ENCODE measurements around the gene RIMBP2. TPM values are rescaled to one million over a fixed set of nuclear protein-coding genes. Genes with fewer than 3 reads are reported as not detected.

The RIMBP2 gene
- total and polyA plus RNA-seq, 2 donors (not counting 1 experiment from before 2014, with no cell fraction given) = 0.17 TPM; not detected in 1

DNA sequence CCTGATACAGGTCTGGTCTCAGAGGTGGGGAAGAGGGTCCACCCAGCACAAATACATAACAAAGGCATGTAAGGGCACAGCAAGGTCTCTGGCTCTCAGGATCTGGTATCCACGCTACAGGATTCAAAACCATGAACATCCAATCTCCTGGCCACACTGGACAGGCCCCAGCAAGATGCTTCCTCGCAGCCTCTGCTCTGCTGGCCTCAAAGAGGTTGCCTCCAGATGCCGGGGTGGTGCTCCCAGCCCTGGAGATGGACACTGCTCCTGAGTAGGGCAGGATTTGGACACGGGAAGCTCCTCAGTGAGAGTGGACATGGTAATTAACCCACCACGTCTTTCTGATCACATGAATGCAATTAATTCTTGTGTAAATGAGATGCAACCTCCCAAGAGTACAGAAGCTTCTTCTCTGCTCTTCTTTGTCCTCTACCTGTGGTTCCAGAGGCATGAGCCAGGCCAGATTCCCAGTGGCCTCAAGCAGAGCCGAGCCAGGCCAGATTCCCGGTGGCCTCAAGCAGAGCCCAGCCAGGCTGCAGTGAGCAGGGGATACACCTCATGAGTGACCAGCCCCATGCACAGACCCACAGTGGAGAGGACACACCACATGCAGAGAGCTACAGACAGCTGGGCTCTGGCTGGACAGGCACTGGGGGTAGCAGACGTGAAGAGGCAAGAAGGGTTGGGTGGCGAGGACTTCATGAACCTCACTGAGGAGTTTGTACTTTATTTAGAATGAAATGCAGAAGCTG lies 192.1 kb downstream of the RIMBP2 start:
- no peak for TF ChIP-seq EZH2 (IDR thresholded peaks at IDR 0.05; ENCODE audit: low read length, missing control alignments)
- TF ChIP-seq, protein P1, sequence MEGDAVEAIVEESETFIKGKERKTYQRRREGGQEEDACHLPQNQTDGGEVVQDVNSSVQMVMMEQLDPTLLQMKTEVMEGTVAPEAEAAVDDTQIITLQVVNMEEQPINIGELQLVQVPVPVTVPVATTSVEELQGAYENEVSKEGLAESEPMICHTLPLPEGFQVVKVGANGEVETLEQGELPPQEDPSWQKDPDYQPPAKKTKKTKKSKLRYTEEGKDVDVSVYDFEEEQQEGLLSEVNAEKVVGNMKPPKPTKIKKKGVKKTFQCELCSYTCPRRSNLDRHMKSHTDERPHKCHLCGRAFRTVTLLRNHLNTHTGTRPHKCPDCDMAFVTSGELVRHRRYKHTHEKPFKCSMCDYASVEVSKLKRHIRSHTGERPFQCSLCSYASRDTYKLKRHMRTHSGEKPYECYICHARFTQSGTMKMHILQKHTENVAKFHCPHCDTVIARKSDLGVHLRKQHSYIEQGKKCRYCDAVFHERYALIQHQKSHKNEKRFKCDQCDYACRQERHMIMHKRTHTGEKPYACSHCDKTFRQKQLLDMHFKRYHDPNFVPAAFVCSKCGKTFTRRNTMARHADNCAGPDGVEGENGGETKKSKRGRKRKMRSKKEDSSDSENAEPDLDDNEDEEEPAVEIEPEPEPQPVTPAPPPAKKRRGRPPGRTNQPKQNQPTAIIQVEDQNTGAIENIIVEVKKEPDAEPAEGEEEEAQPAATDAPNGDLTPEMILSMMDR (conservative IDR thresholded peaks at IDR 0.05 in 1 of 2, IDR thresholded peaks at IDR 0.05 in 1 of 2; ENCODE audit: low read depth in 1 of 2, low read length in 2 of 2) = no peak
- Histone ChIP-seq H3K36me3 (ENCODE audit: control insufficient read depth, insufficient read depth, low read length) (no peaks in the 10 kb centered on the region), H3K4me2 (ENCODE audit: extremely low read depth, insufficient read depth, low read length) (no peak overlapping the region), H4K20me1 (ENCODE audit: control insufficient read depth, extremely low read depth, insufficient read depth, low read length) (no peaks in the 10 kb centered on the region), H3K4me1 (ENCODE audit: control insufficient read depth, extremely low read depth, insufficient read depth, low read length) (no peaks in the 10 kb centered on the region), H3K9ac (ENCODE audit: insufficient read depth, low read length) (no peak overlapping the region), H3K9me3 (ENCODE audit: control insufficient read depth, insufficient read depth, low read depth, low read length) (no peaks in the 10 kb centered on the region), H2AFZ (ENCODE audit: low read length) (no peak overlapping the region), H3K4me3 (replicated peaks in 1 of 4; ENCODE audit: control extremely low read depth in 1 of 4, insufficient read depth in 1 of 4, low read depth in 3 of 4, low read length in 4 of 4) (no peak overlapping the region), H3K27ac (ENCODE audit: insufficient read depth, low read length) (no peak overlapping the region), H3K79me2 (ENCODE audit: control insufficient read depth, insufficient read depth, low read length) (no peaks in the 10 kb centered on the region), H3K27me3 (ENCODE audit: control insufficient read depth, insufficient read depth, low read length) (no peaks in the 10 kb centered on the region)
- DNase-seq (ENCODE audit: low read depth in 2 of 2) = no peak

DNA sequence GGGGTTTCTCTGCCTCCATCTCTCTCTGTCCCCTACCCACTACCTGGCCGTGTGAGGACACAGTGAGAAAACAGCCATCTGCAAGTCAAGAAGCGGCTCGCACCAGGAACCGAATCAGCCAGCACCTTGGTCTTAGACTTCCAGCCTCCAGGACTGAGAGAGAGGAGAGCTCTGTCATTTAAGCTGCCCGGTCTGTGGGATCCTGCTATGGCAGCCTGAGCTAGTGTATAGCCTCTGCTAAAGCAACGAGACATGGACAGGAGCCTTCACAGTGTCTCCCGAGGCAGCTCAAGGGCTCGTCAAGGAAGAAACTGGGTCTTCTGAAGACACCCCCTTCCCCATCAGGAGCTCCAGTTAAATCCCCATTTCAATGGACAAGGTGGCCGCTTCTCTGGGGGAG lies 192.9 kb downstream of the RIMBP2 start:
- no peaks in the 10 kb centered on the region for H3K36me3 ChIP-seq (ENCODE audit: control insufficient read depth, insufficient read depth, low read length)
- no peak overlapping the region for H3K9ac ChIP-seq (ENCODE audit: insufficient read depth, low read length)
- TF ChIP-seq EZH2 (IDR thresholded peaks at IDR 0.05; ENCODE audit: low read length, missing control alignments) = no peak
- TF ChIP-seq, protein P1 (conservative IDR thresholded peaks at IDR 0.05 in 1 of 2, IDR thresholded peaks at IDR 0.05 in 1 of 2; ENCODE audit: low read depth in 1 of 2, low read length in 2 of 2) = no peak
- no peak overlapping the region for H3K4me3 ChIP-seq (replicated peaks in 1 of 4; ENCODE audit: control extremely low read depth in 1 of 4, insufficient read depth in 1 of 4, low read depth in 3 of 4, low read length in 4 of 4)
- no peak overlapping the region for H3K4me2 ChIP-seq (ENCODE audit: extremely low read depth, insufficient read depth, low read length)
- H2AFZ ChIP-seq (ENCODE audit: low read length) = no peak overlapping the region
- H3K79me2 ChIP-seq (ENCODE audit: control insufficient read depth, insufficient read depth, low read length) = no peaks in the 10 kb centered on the region
- no peaks in the 10 kb centered on the region for H3K4me1 ChIP-seq (ENCODE audit: control insufficient read depth, extremely low read depth, insufficient read depth, low read length)
- no peaks in the 10 kb centered on the region for H3K27me3 ChIP-seq (ENCODE audit: control insufficient read depth, insufficient read depth, low read length)
- no peak for DNase-seq (ENCODE audit: low read depth in 2 of 2)
- H4K20me1 ChIP-seq (ENCODE audit: control insufficient read depth, extremely low read depth, insufficient read depth, low read length) = no peaks in the 10 kb centered on the region
- H3K27ac ChIP-seq (ENCODE audit: insufficient read depth, low read length) = no peak overlapping the region
- no peaks in the 10 kb centered on the region for H3K9me3 ChIP-seq (ENCODE audit: control insufficient read depth, insufficient read depth, low read depth, low read length)

DNA sequence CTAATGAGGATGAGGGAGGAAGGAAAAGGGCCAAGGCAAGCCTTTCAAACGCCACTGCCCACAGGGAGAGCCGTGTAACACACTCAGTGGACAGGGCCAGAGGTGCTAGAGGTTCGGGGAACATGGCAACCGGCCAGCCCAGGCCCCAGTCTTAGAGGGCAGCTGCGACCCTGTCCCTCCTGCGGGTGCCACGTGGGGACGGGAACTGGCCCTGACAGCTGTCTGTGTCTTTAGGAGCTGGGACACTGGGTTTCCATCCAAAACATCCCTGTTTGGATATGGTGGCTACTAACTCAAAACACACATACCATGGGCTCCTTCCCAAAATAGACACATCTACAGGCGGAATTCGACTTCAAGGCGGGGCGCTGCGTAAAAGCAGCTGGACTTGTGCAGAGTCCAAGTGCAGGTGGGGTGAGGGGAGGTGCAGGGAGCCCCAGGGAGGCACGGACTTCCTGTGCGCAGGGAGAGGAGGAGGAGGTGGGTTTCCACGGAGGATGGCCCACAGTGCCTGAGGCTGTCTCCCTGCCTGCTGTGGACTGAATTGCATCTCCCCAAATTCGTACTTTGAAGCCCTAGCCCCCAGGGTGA lies 193.8 kb downstream of the RIMBP2 start:
- no peak overlapping the region for H3K27ac ChIP-seq (ENCODE audit: insufficient read depth, low read length)
- no peak for DNase-seq (ENCODE audit: low read depth in 2 of 2)
- H3K9ac ChIP-seq (ENCODE audit: insufficient read depth, low read length) = no peak overlapping the region
- H3K27me3 ChIP-seq (ENCODE audit: control insufficient read depth, insufficient read depth, low read length) = no peaks in the 10 kb centered on the region
- no peaks in the 10 kb centered on the region for H3K4me1 ChIP-seq (ENCODE audit: control insufficient read depth, extremely low read depth, insufficient read depth, low read length)
- H4K20me1 ChIP-seq (ENCODE audit: control insufficient read depth, extremely low read depth, insufficient read depth, low read length) = no peaks in the 10 kb centered on the region
- H3K79me2 ChIP-seq (ENCODE audit: control insufficient read depth, insufficient read depth, low read length) = no peaks in the 10 kb centered on the region
- H2AFZ ChIP-seq (ENCODE audit: low read length) = no peak overlapping the region
- H3K9me3 ChIP-seq (ENCODE audit: control insufficient read depth, insufficient read depth, low read depth, low read length) = no peaks in the 10 kb centered on the region
- no peak overlapping the region for H3K4me3 ChIP-seq (replicated peaks in 1 of 4; ENCODE audit: control extremely low read depth in 1 of 4, insufficient read depth in 1 of 4, low read depth in 3 of 4, low read length in 4 of 4)
- H3K4me2 ChIP-seq (ENCODE audit: extremely low read depth, insufficient read depth, low read length) = no peak overlapping the region
- no peaks in the 10 kb centered on the region for H3K36me3 ChIP-seq (ENCODE audit: control insufficient read depth, insufficient read depth, low read length)
- TF ChIP-seq EZH2 (IDR thresholded peaks at IDR 0.05; ENCODE audit: low read length, missing control alignments) = no peak
- TF ChIP-seq, protein P1 (conservative IDR thresholded peaks at IDR 0.05 in 1 of 2, IDR thresholded peaks at IDR 0.05 in 1 of 2; ENCODE audit: low read depth in 1 of 2, low read length in 2 of 2) = no peak

All from fibroblast of lung (primary cell).